Breast epithelium (tissue), 3 donors: ENCODE results near the gene NCKAP5.

Source experiments
- POLR2A ChIP-seq: fragments of 450-650 bp; IDR thresholded peaks from one replicate; pipeline ENCODE4 v1.6.1; 2016; ENCODE audit warnings: antibody characterized with exemption, mild to moderate bottlenecking, moderate library complexity
- POLR2AphosphoS5 ChIP-seq, 3 donors: sonication (generic); formaldehyde crosslinking; IDR thresholded peaks; one replicate each; pipeline ENCODE4 v1.6.1; 2017; ENCODE audit warnings: antibody characterized with exemption in 3 of 3
- TF ChIP-seq, protein P1 (sequence below), 3 donors: fragments of 450-650 bp; IDR thresholded peaks; one replicate each; pipeline ENCODE4 v1.5.1; 2016 to 2017; ENCODE audit warnings: antibody characterized with exemption in 3 of 3, mild to moderate bottlenecking in 3 of 3, moderate library complexity in 3 of 3

DNA sequence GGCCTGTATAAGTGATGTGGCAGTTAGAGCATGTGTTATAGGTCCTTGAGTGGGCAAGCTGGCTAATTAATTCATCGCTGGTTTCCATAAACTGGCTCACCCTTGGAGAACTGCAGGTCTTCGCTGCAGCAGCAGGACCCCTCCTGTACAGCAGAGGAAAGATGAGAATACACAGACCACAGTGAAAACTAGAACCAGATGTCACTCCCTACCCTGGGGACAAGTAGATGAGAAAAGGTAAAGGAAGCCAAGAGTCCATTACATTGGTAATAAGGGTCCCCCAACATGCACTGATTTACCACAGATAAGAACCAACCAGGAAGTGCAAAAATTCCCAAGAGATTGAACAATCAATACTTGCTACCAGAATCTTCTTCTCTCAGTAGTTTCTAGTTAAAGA lies 482.6 kb downstream of the NCKAP5 start:
- no peak for TF ChIP-seq POLR2A
- TF ChIP-seq, protein P1, sequence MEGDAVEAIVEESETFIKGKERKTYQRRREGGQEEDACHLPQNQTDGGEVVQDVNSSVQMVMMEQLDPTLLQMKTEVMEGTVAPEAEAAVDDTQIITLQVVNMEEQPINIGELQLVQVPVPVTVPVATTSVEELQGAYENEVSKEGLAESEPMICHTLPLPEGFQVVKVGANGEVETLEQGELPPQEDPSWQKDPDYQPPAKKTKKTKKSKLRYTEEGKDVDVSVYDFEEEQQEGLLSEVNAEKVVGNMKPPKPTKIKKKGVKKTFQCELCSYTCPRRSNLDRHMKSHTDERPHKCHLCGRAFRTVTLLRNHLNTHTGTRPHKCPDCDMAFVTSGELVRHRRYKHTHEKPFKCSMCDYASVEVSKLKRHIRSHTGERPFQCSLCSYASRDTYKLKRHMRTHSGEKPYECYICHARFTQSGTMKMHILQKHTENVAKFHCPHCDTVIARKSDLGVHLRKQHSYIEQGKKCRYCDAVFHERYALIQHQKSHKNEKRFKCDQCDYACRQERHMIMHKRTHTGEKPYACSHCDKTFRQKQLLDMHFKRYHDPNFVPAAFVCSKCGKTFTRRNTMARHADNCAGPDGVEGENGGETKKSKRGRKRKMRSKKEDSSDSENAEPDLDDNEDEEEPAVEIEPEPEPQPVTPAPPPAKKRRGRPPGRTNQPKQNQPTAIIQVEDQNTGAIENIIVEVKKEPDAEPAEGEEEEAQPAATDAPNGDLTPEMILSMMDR (IDR thresholded peaks at IDR 0.05): no peak
- no peak for TF ChIP-seq POLR2AphosphoS5 (IDR thresholded peaks at IDR 0.05)
